ENCODE data around the gene IL25. TPM values are rescaled to one million over a fixed set of nuclear protein-coding genes. Genes with fewer than 3 reads are reported as not detected.

IL25 gene
- polyA plus RNA-seq, 1 of the 3 experiments (the other 2 are of a cell fraction) = not detected

- H2AFZ ChIP-seq (ENCODE audit: low read depth) = no peak overlapping the region
- DNase-seq = no peak
These were observed 16.7 kb upstream of the IL25 start for GRCh38 chr14:23355871-23356435.

GRCh38 chr14:23356662-23357061, 15.9 kb upstream of the IL25 start:
- H3K79me2 ChIP-seq (ENCODE audit: insufficient read depth) = no peaks in the 10 kb centered on the region

More at GRCh38 chr14:23355871-23356435, 16.7 kb upstream of the IL25 start:
- TF ChIP-seq FOSL2 (IDR thresholded peaks at IDR 0.05; ENCODE audit: borderline replicate concordance, low read depth) (no peak), CTCF (IDR thresholded peaks at IDR 0.05) (no peak), MXI1 (IDR thresholded peaks at IDR 0.05; ENCODE audit: low read depth, low read length) (no peak)
- ChIA-PET POLR2A (no interaction called here), CTCF (interaction anchor here (0.9 to 2.3 kb wide), 2 partner anchors 24 to 29 kb away, joined by 3 to 6 read pairs; no protein-coding TSS in a partner anchor)
- Histone ChIP-seq H3F3A (replicated peaks; ENCODE audit: insufficient read depth) (no peaks in the 10 kb centered on the region), H3K9ac (no peak overlapping the region), H3K9me2 (no peaks in the 10 kb centered on the region), H3K27me3 (ENCODE audit: insufficient read depth) (no peaks in the 10 kb centered on the region), H3K4me1 (ENCODE audit: control insufficient read depth in 1 of 2, insufficient read depth in 2 of 2, low read depth in 1 of 2, low read length in 1 of 2) (peaks cover 0 to 12% of the 10 kb centered on the region in 2 experiments; a peak in 1 of 4 replicates), H3K9me3 (no peaks in the 10 kb centered on the region), H3K36me3 (replicated peaks in 1 of 2; ENCODE audit: control insufficient read depth in 1 of 2, insufficient read depth in 2 of 2, low read length in 1 of 2) (peaks cover 0 to 2% of the 10 kb centered on the region in 2 experiments), H3K27ac (ENCODE audit: low read depth in 2 of 2, low read length in 1 of 2) (no peak overlapping the region), H4K20me1 (ENCODE audit: insufficient read depth) (no peaks in the 10 kb centered on the region), H3K4me3 (ENCODE audit: low read depth in 2 of 2, low read length in 1 of 2) (no peak overlapping the region), H3K4me2 (no peak overlapping the region), H3K79me2 (ENCODE audit: insufficient read depth) (no peaks in the 10 kb centered on the region)
- WGBS (ENCODE audit: low lambda C conversion rate) = 95% methylated on average over 6 of the region's 6 CpGs

More at GRCh38 chr14:23356662-23357061, 15.9 kb upstream of the IL25 start:
- peaks cover 0 to 2% of the 10 kb centered on the region in 2 experiments for H3K36me3 ChIP-seq (replicated peaks in 1 of 2; ENCODE audit: control insufficient read depth in 1 of 2, insufficient read depth in 2 of 2, low read length in 1 of 2)
- H3K9me2 ChIP-seq = no peaks in the 10 kb centered on the region
- H3K27ac ChIP-seq (ENCODE audit: low read depth in 2 of 2, low read length in 1 of 2) = no peak overlapping the region
- no peak overlapping the region for H3K4me2 ChIP-seq
- no peaks in the 10 kb centered on the region for H3K27me3 ChIP-seq (ENCODE audit: insufficient read depth)
- H2AFZ ChIP-seq (ENCODE audit: low read depth) = no peak overlapping the region
- no peak for DNase-seq
- ChIA-PET CTCF (interaction anchor here (0.8 to 6.4 kb wide), 3 partner anchors 24 to 34 kb away, joined by 3 to 42 read pairs (median 6); no protein-coding TSS in a partner anchor), POLR2A (no interaction called here)
- peaks cover 0 to 7% of the 10 kb centered on the region in 2 experiments; a peak in 1 of 4 replicates for H3K4me1 ChIP-seq (ENCODE audit: control insufficient read depth in 1 of 2, insufficient read depth in 2 of 2, low read depth in 1 of 2, low read length in 1 of 2)
- no peaks in the 10 kb centered on the region for H3F3A ChIP-seq (replicated peaks; ENCODE audit: insufficient read depth)
- H4K20me1 ChIP-seq (ENCODE audit: insufficient read depth) = no peaks in the 10 kb centered on the region
- no peaks in the 10 kb centered on the region for H3K9me3 ChIP-seq
- H3K4me3 ChIP-seq (ENCODE audit: low read depth in 2 of 2, low read length in 1 of 2) = no peak overlapping the region
- no peak for TF ChIP-seq EP300 (IDR thresholded peaks at IDR 0.05; ENCODE audit: borderline replicate concordance in 1 of 2, low read depth in 1 of 2, low read length in 1 of 2)
- TF ChIP-seq CTCF (IDR thresholded peaks at IDR 0.05) = no peak
- no peak for TF ChIP-seq GATA2 (CRISPR knock-in tag; IDR thresholded peaks at IDR 0.05)
- no peak for TF ChIP-seq MAX (IDR thresholded peaks at IDR 0.05; ENCODE audit: low read depth)
- TF ChIP-seq ELF1 (IDR thresholded peaks at IDR 0.05) = no peak
- TF ChIP-seq TCF12 (IDR thresholded peaks at IDR 0.05) = no peak
- no peak for TF ChIP-seq JUND (IDR thresholded peaks at IDR 0.05)
- TF ChIP-seq NFIC (IDR thresholded peaks at IDR 0.05; ENCODE audit: borderline replicate concordance) = no peak
- TF ChIP-seq IRF3 (IDR thresholded peaks at IDR 0.05; ENCODE audit: low read depth, low read length) = no peak
- WGBS (ENCODE audit: low lambda C conversion rate) = no CpG with 5 or more reads among the region's 4 CpGs
- H3K9ac ChIP-seq = no peak overlapping the region
